Stomach smooth muscle (tissue), 2 donors: ENCODE data around the gene PCSK7.

ENCODE experiments used
- H3K27ac ChIP-seq: one replicate; pipeline ENCODE4 v1.7.0; 2013; ENCODE audit warnings: mild to moderate bottlenecking, low read length, inconsistent platforms
- H3K27me3 ChIP-seq, 2 donors: one replicate each; pipeline ENCODE4 v1.7.0; 2013; ENCODE audit warnings: low read length in 2 of 2; ENCODE audit not compliant: insufficient read depth in 2 of 2, control insufficient read depth in 1 of 2
- H3K36me3 ChIP-seq, 2 donors: one replicate each; pipeline ENCODE4 v1.7.0; 2013; ENCODE audit warnings: low read length in 2 of 2; ENCODE audit not compliant: control insufficient read depth in 2 of 2, insufficient read depth in 2 of 2
- H3K4me1 ChIP-seq: one replicate; pipeline ENCODE4 v1.7.0; 2013; ENCODE audit warnings: low read length; ENCODE audit not compliant: control insufficient read depth, insufficient read depth
- H3K4me3 ChIP-seq, 2 donors: one replicate each; pipeline ENCODE4 v1.7.0; 2013; ENCODE audit warnings: low read length in 2 of 2
- H3K9ac ChIP-seq, 2 donors: one replicate each; pipeline ENCODE4 v1.7.0; 2013; ENCODE audit warnings: low read length in 2 of 2, mild to moderate bottlenecking in 1 of 2
- H3K9me3 ChIP-seq, 2 donors: one replicate each; pipeline ENCODE4 v1.7.0; 2013; ENCODE audit warnings: low read length in 2 of 2; ENCODE audit not compliant: control insufficient read depth in 2 of 2
- donor health status: healthy.
- donor health status: Pancreatic carcinoma.

Gene PCSK7

GRCh38 chr11:117171404-117172061, 60.3 kb downstream of the PCSK7 start:
- Histone ChIP-seq H3K9me3 (no peaks in the 10 kb centered on the region), H3K27me3 (no peaks in the 10 kb centered on the region), H3K27ac (no peak overlapping the region), H3K4me1 (peaks cover 13% of the 10 kb centered on the region), H3K4me3 (no peak overlapping the region), H3K9ac (no peak overlapping the region), H3K36me3 (peaks cover 15 to 20% of the 10 kb centered on the region in 2 donors)

GRCh38 chr11:117171007-117171403, 60.9 kb downstream of the PCSK7 start:
- Histone ChIP-seq H3K27me3 (no peaks in the 10 kb centered on the region), H3K9me3 (no peaks in the 10 kb centered on the region), H3K36me3 (peaks cover 15 to 20% of the 10 kb centered on the region in 2 donors), H3K27ac (no peak overlapping the region), H3K4me1 (peaks cover 13% of the 10 kb centered on the region), H3K9ac (no peak overlapping the region), H3K4me3 (no peak overlapping the region)

GRCh38 chr11:117170210-117170609, 61.7 kb downstream of the PCSK7 start:
- H3K27me3 ChIP-seq = no peaks in the 10 kb centered on the region
- peaks cover 13% of the 10 kb centered on the region for H3K4me1 ChIP-seq
- H3K27ac ChIP-seq = no peak overlapping the region
- H3K9me3 ChIP-seq = no peaks in the 10 kb centered on the region
- no peak overlapping the region for H3K4me3 ChIP-seq
- peaks cover 17 to 20% of the 10 kb centered on the region in 2 donors for H3K36me3 ChIP-seq
- no peak overlapping the region for H3K9ac ChIP-seq

- H3K4me3 ChIP-seq = no peak overlapping the region
- H3K9ac ChIP-seq = no peak overlapping the region
- H3K27me3 ChIP-seq = no peaks in the 10 kb centered on the region
- H3K4me1 ChIP-seq = peaks cover 13% of the 10 kb centered on the region
- no peaks in the 10 kb centered on the region for H3K9me3 ChIP-seq
- no peak overlapping the region for H3K27ac ChIP-seq
- peaks cover 19 to 20% of the 10 kb centered on the region in 2 donors for H3K36me3 ChIP-seq
These were observed 62.1 kb downstream of the PCSK7 start for GRCh38 chr11:117169736-117170135.

- peaks cover 32 to 34% of the 10 kb centered on the region in 2 donors for H3K36me3 ChIP-seq
These were observed 65.4 kb downstream of the PCSK7 start for GRCh38 chr11:117166491-117166890.

GRCh38 chr11:117160826-117161225, 71.0 kb downstream of the PCSK7 start:
- Histone ChIP-seq H3K27me3 (no peaks in the 10 kb centered on the region), H3K4me1 (no peaks in the 10 kb centered on the region), H3K36me3 (peaks cover 17 to 29% of the 10 kb centered on the region in 2 donors), H3K9ac (no peak overlapping the region), H3K4me3 (no peak overlapping the region), H3K9me3 (no peaks in the 10 kb centered on the region), H3K27ac (no peak overlapping the region)

More at GRCh38 chr11:117166491-117166890, 65.4 kb downstream of the PCSK7 start:
- H3K9me3 ChIP-seq = no peaks in the 10 kb centered on the region
- H3K27ac ChIP-seq = no peak overlapping the region
- peaks cover 4% of the 10 kb centered on the region for H3K4me1 ChIP-seq
- no peak overlapping the region for H3K9ac ChIP-seq
- H3K27me3 ChIP-seq = no peaks in the 10 kb centered on the region
- H3K4me3 ChIP-seq = no peak overlapping the region

- Histone ChIP-seq H3K9ac (no peak overlapping the region), H3K36me3 (peaks cover 17 to 28% of the 10 kb centered on the region in 2 donors), H3K9me3 (no peaks in the 10 kb centered on the region), H3K27me3 (no peaks in the 10 kb centered on the region), H3K4me3 (no peak overlapping the region), H3K27ac (no peak overlapping the region), H3K4me1 (no peaks in the 10 kb centered on the region)
These were observed 72.0 kb downstream of the PCSK7 start for GRCh38 chr11:117159892-117160291.

GRCh38 chr11:117157507-117157906, 74.4 kb downstream of the PCSK7 start:
- Histone ChIP-seq H3K27ac (no peak overlapping the region), H3K9ac (no peak overlapping the region), H3K4me3 (no peak overlapping the region), H3K36me3 (peaks cover 9 to 19% of the 10 kb centered on the region in 2 donors), H3K27me3 (no peaks in the 10 kb centered on the region), H3K9me3 (no peaks in the 10 kb centered on the region), H3K4me1 (no peaks in the 10 kb centered on the region)

GRCh38 chr11:117154468-117154867, 77.4 kb downstream of the PCSK7 start:
- Histone ChIP-seq H3K27ac (no peak overlapping the region), H3K9ac (no peak overlapping the region), H3K36me3 (peaks cover 0 to 3% of the 10 kb centered on the region in 2 donors), H3K27me3 (no peaks in the 10 kb centered on the region), H3K9me3 (no peaks in the 10 kb centered on the region), H3K4me1 (no peaks in the 10 kb centered on the region), H3K4me3 (no peak overlapping the region)
